Epithelial cell of esophagus (primary cell): ENCODE data around the gene SPDYE8.
A peak's percentile ranks its signal among the peaks of the same experiment; 100 is the strongest.
"Not testable (repeated sequence)": the region's sequence is repeated elsewhere in the genome, so short reads cannot be mapped to it uniquely, and the experiment has no call there.

Experiments
- DNase-seq: peaks from one replicate; pipeline ENCODE4 v3.0.0; 2010; ENCODE audit warnings: low read depth
- H3K4me3 ChIP-seq: 2 replicates; pipeline ENCODE4 v1.5.1; 2011; ENCODE audit warnings: mild to moderate bottlenecking, low read length, control low read depth

SPDYE8 gene

GRCh38 chr7:73029666-73030065 lies at the start of gene SPDYE8:
Gene SPDYE8, minus strand, starts transcription at chr7:73029766. Its CDS starts 1,800 bp downstream, at chr7:73027966.
- not testable (repeated sequence) for H3K4me3 ChIP-seq

GRCh38 chr7:73057811-73058210 lies 28.2 kb upstream of the SPDYE8 start, which contains the start of gene SPDYE11:
Gene SPDYE11, minus strand, starts transcription at chr7:73057911. Its CDS starts 1,800 bp downstream, at chr7:73056111.
- DNase-seq, H3K4me3 ChIP-seq: not testable (repeated sequence)

More at GRCh38 chr7:73029666-73030065, at the start of gene SPDYE8:
- DNase-seq: not testable (repeated sequence)

- peak overlapping the region; percentile 43 for H3K4me3 ChIP-seq
- not testable (repeated sequence) for DNase-seq
Observed at GRCh38 chr7:73006491-73006890, 23.1 kb downstream of the SPDYE8 start.

GRCh38 chr7:73005693-73006447 lies 23.7 kb downstream of the SPDYE8 start:
- H3K4me3 ChIP-seq: peak overlapping the region; percentile 56
- DNase-seq: peak; percentile 77

GRCh38 chr7:73005356-73005692 lies 24.2 kb downstream of the SPDYE8 start:
- DNase-seq: not testable (repeated sequence)

GRCh38 chr7:72997887-72998468 lies 31.6 kb downstream of the SPDYE8 start:
- not testable (repeated sequence) for DNase-seq, H3K4me3 ChIP-seq

More at GRCh38 chr7:73005356-73005692, 24.2 kb downstream of the SPDYE8 start:
- peak overlapping the region; percentile 56 for H3K4me3 ChIP-seq

- not testable (repeated sequence) for DNase-seq, H3K4me3 ChIP-seq
Observed at GRCh38 chr7:72997447-72997846, 32.1 kb downstream of the SPDYE8 start.

- DNase-seq, H3K4me3 ChIP-seq: not testable (repeated sequence)
Observed at GRCh38 chr7:72995484-72995883, 34.1 kb downstream of the SPDYE8 start.

- not testable (repeated sequence) for H3K4me3 ChIP-seq, DNase-seq
Observed at GRCh38 chr7:72990146-72990913, 39.2 kb downstream of the SPDYE8 start.

- not testable (repeated sequence) for DNase-seq
Observed at GRCh38 chr7:72982084-72982483, 47.5 kb downstream of the SPDYE8 start.

GRCh38 chr7:72980382-72980781 lies 49.2 kb downstream of the SPDYE8 start:
- not testable (repeated sequence) for DNase-seq, H3K4me3 ChIP-seq

More at GRCh38 chr7:72982084-72982483, 47.5 kb downstream of the SPDYE8 start:
- not testable (repeated sequence) for H3K4me3 ChIP-seq

GRCh38 chr7:72976434-72976833 lies 53.1 kb downstream of the SPDYE8 start:
- DNase-seq, H3K4me3 ChIP-seq: not testable (repeated sequence)

GRCh38 chr7:72975656-72976286 lies 53.8 kb downstream of the SPDYE8 start:
- not testable (repeated sequence) for H3K4me3 ChIP-seq, DNase-seq

- H3K4me3 ChIP-seq: not testable (repeated sequence)
Observed at GRCh38 chr7:72974781-72975180, 54.8 kb downstream of the SPDYE8 start.

GRCh38 chr7:72971505-72971904 lies 58.1 kb downstream of the SPDYE8 start:
- not testable (repeated sequence) for DNase-seq, H3K4me3 ChIP-seq

More at GRCh38 chr7:72974781-72975180, 54.8 kb downstream of the SPDYE8 start:
- DNase-seq: not testable (repeated sequence)
